ENCODE measurements around the gene MC2R. TPM values are rescaled to one million over a fixed set of nuclear protein-coding genes. Genes with fewer than 3 reads are reported as not detected.

MC2R gene
- total and polyA plus RNA-seq, 2 of the 4 experiments (the other 2 are of a cell fraction) = not detected

GRCh38 chr18:13915995-13916431, 677 bp upstream of the MC2R start:
- Histone ChIP-seq H3K9ac (ENCODE audit: low read depth, low read length) (no peak overlapping the region), H4K5ac (ENCODE audit: low read depth, low read length) (no peak overlapping the region), H3K4me3 (ENCODE audit: insufficient read depth, low read depth, low read length) (no peak overlapping the region), H3K9me1 (ENCODE audit: insufficient read depth, low read length) (no peaks in the 10 kb centered on the region), H3K56ac (ENCODE audit: extremely low read depth, insufficient read depth, low read length) (no peak overlapping the region), H2AFZ (replicated peaks; ENCODE audit: low read length, poor library complexity) (no peak overlapping the region), H3K18ac (ENCODE audit: low read depth, low read length) (no peak overlapping the region), H3K36me3 (ENCODE audit: control insufficient read depth, insufficient read depth, low read length) (no peaks in the 10 kb centered on the region), H3K4ac (ENCODE audit: low read depth, low read length) (no peak overlapping the region), H3K79me1 (ENCODE audit: low read depth in 1 of 2, low read length in 2 of 2) (no peaks in the 10 kb centered on the region), H4K8ac (ENCODE audit: low read depth in 2 of 2, low read length in 2 of 2) (no peak overlapping the region), H3K4me2 (ENCODE audit: low read depth, low read length) (no peak overlapping the region), H3K27ac (ENCODE audit: insufficient read depth, low read length) (no peak overlapping the region), H2AK5ac (ENCODE audit: low read depth, low read length) (no peak overlapping the region), H4K20me1 (ENCODE audit: insufficient read depth, low read length) (no peaks in the 10 kb centered on the region), H3K14ac (replicated peaks; ENCODE audit: low read depth, low read length) (no peak overlapping the region), H2BK5ac (ENCODE audit: low read depth, low read length, poor library complexity, severe bottlenecking) (no peak overlapping the region), H2BK15ac (ENCODE audit: low read depth, low read length) (no peak overlapping the region), H2BK120ac (ENCODE audit: low read depth, low read length) (no peak overlapping the region), H4K91ac (ENCODE audit: insufficient read depth, low read depth, low read length) (no peak overlapping the region), H3K4me1 (ENCODE audit: control insufficient read depth, insufficient read depth, low read length) (no peaks in the 10 kb centered on the region), H3K9me3 (ENCODE audit: control insufficient read depth, insufficient read depth, low read length) (peaks cover 25% of the 10 kb centered on the region), H3K23ac (ENCODE audit: low read depth, low read length) (no peak overlapping the region), H3K27me3 (ENCODE audit: control insufficient read depth, insufficient read depth, low read length) (no peaks in the 10 kb centered on the region), H2BK20ac (ENCODE audit: low read depth, low read length) (no peak overlapping the region), H2AK9ac (replicated peaks; ENCODE audit: low read depth, low read length, poor library complexity) (no peak overlapping the region)
- ChIA-PET CTCF (no interaction called here), POLR2A (ENCODE audit: unreplicated experiment) (no interaction called here)
- BruUV-seq (replicated peaks) = no TSS peak
- intact Hi-C loops (cut with micrococcal nuclease) (no loop called here), dilution Hi-C loops (cut with HindIII; ENCODE audit: low sequenced_read_pairs, unreplicated experiment) (no loop called here), in situ Hi-C loops (cut with MboI; ENCODE audit: low sequenced_read_pairs) (no loop called here)
- ATAC-seq (ENCODE audit: low read depth) = no peak
- TF ChIP-seq CHD1 (IDR thresholded peaks at IDR 0.05; ENCODE audit: low read depth, low read length) (no peak), SMC3 (IDR thresholded peaks at IDR 0.05; ENCODE audit: low read depth, low read length) (no peak), RCOR1 (IDR thresholded peaks at IDR 0.05; ENCODE audit: insufficient replicate concordance, low read length) (no peak), BHLHE40 (IDR thresholded peaks at IDR 0.05; ENCODE audit: low read depth, low read length) (no peak), POLR2A (IDR thresholded peaks at IDR 0.05; ENCODE audit: low read depth, low read length) (no peak), RFX5 (IDR thresholded peaks at IDR 0.05; ENCODE audit: low read depth, low read length) (no peak), NFE2L2 (IDR thresholded peaks at IDR 0.05; ENCODE audit: low read depth, low read length) (no peak), MAFK (IDR thresholded peaks at IDR 0.05; ENCODE audit: low read depth, low read length) (no peak), ELK1 (IDR thresholded peaks at IDR 0.05; ENCODE audit: borderline replicate concordance, low read depth, low read length) (no peak), MXI1 (IDR thresholded peaks at IDR 0.05; ENCODE audit: borderline replicate concordance, low read depth, low read length) (no peak), FOS (IDR thresholded peaks at IDR 0.05; ENCODE audit: low read depth, low read length) (no peak), CTCF (conservative IDR thresholded peaks at IDR 0.05; ENCODE audit: low read depth, low read length) (no peak), RAD21 (IDR thresholded peaks at IDR 0.05; ENCODE audit: low read length) (no peak), MAZ (IDR thresholded peaks at IDR 0.05; ENCODE audit: borderline replicate concordance, low read depth, low read length) (no peak)
- 29% methylated on average over 1 of the region's 7 CpGs; no CpG with 5 or more reads in 1 of the 2 experiments for WGBS, 2 experiments (ENCODE audit: extremely low coverage in 2 of 2, insufficient read length in 1 of 2)
- DNase-seq = no peak

All from IMR-90 (cell line).